ENCODE measurements around the gene BCAS3.

DNA sequence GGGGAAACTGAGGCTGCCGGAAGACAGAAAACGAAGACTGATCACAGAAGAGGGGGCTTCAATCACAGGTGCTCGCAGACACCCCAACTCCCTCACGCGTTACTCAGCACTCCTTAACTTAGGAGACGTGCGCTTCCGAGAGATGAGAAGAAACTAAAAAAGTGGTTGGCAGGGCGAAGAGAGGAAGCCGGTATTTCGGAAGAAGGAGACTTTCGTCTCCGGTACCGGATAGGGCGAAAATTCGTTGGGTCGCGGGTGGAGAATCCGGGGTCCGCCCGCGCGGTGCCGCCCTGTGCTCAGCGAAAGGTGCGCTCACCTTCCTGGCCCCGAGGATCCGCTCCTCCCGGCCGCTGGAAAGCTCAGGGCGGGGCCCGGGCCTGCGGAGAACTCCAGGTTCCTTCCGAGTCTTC, 721.1 kb downstream of the BCAS3 start:
- TF ChIP-seq EZH2 (IDR thresholded peaks at IDR 0.05; ENCODE audit: borderline replicate concordance, low read depth, low read length, poor library complexity, severe bottlenecking) (peak; percentile 82), CTCF (conservative IDR thresholded peaks at IDR 0.05; ENCODE audit: low read depth, low read length) (no peak)

Measured in A673 (cell line).